GM23338 (cell line): Measurements from ENCODE around the gene NR3C1. TPM values are rescaled to one million over a fixed set of nuclear protein-coding genes. Genes with fewer than 3 reads are reported as not detected.

Experiments used
- ATAC-seq: fragments of 200-7000 bp; cut with Tn5 transposase; 3 replicates; pipeline ENCODE4 v1.9.1; 2020
- DNase-seq: peaks from one replicate; pipeline ENCODE4 v3.0.0-alpha.2; 2015; ENCODE audit warnings: low spot score
- H2AFZ ChIP-seq: fragments of 200-600 bp; sonication (generic); 2 replicates; pipeline ENCODE4 v1.8.0; 2016; ENCODE audit warnings: antibody characterized with exemption, mild to moderate bottlenecking, moderate library complexity
- H3F3A ChIP-seq: fragments of 200-600 bp; sonication (generic); replicated peaks from 2 replicates; pipeline ENCODE4 v1.8.0; 2017; ENCODE audit warnings: antibody characterized with exemption, mixed run types, low read depth
- H3K27ac ChIP-seq: fragments of 200-600 bp; sonication (generic); 2 replicates; pipeline ENCODE4 v1.6.1; 2016; ENCODE audit warnings: low read depth
- H3K27me3 ChIP-seq: fragments of 200-600 bp; sonication (generic); 2 replicates; pipeline ENCODE4 v1.8.0; 2016; ENCODE audit warnings: mild to moderate bottlenecking, mixed run types, moderate library complexity; ENCODE audit not compliant: insufficient read depth
- H3K36me3 ChIP-seq: fragments of 200-600 bp; sonication (generic); 2 replicates; pipeline ENCODE4 v1.8.0; 2016; ENCODE audit warnings: mild to moderate bottlenecking; ENCODE audit not compliant: insufficient read depth
- H3K4me1 ChIP-seq: fragments of 200-600 bp; sonication (generic); 2 replicates; pipeline ENCODE4 v1.8.0; 2016; ENCODE audit warnings: mild to moderate bottlenecking, moderate library complexity; ENCODE audit not compliant: insufficient read depth
- H3K4me2 ChIP-seq: fragments of 200-600 bp; sonication (generic); 2 replicates; pipeline ENCODE4 v1.7.1; 2017; ENCODE audit warnings: mixed run types
- H3K4me3 ChIP-seq: fragments of 200-600 bp; sonication (generic); 2 replicates; pipeline ENCODE4 v1.6.1; 2016; ENCODE audit warnings: mixed run types
- H3K79me2 ChIP-seq: fragments of 200-600 bp; sonication (generic); replicated peaks from 2 replicates; pipeline ENCODE4 v1.8.0; 2017; ENCODE audit warnings: mild to moderate bottlenecking; ENCODE audit not compliant: insufficient read depth
- H3K9me2 ChIP-seq: fragments of 200-600 bp; sonication (generic); 2 replicates; pipeline ENCODE4 v1.8.0; 2017; ENCODE audit not compliant: insufficient read depth
- H4K20me1 ChIP-seq: fragments of 200-600 bp; sonication (generic); replicated peaks from 2 replicates; pipeline ENCODE4 v1.8.0; 2017; ENCODE audit warnings: mild to moderate bottlenecking; ENCODE audit not compliant: insufficient read depth
- H3K27ac Mint-ChIP-seq: 2 replicates; pipeline ENCODE4 v1.8.0; 2020; ENCODE audit warnings: inconsistent platforms, mild to moderate bottlenecking, moderate library complexity, mixed read lengths
- H3K27me3 Mint-ChIP-seq: 3 replicates; pipeline ENCODE4 v1.8.0; 2022; ENCODE audit warnings: low read depth, mild to moderate bottlenecking, moderate library complexity, mixed read lengths, inconsistent platforms; ENCODE audit not compliant: insufficient read depth, poor library complexity
- H3K36me3 Mint-ChIP-seq: 3 replicates; pipeline ENCODE4 v1.8.0; 2021; ENCODE audit warnings: low read depth, mild to moderate bottlenecking, inconsistent platforms, moderate library complexity, mixed read lengths
- H3K4me1 Mint-ChIP-seq: 3 replicates; pipeline ENCODE4 v1.8.0; 2020; ENCODE audit warnings: mild to moderate bottlenecking, inconsistent platforms, mixed read lengths
- H3K4me3 Mint-ChIP-seq: 3 replicates; pipeline ENCODE4 v1.8.0; 2021; ENCODE audit warnings: moderate library complexity, mild to moderate bottlenecking, inconsistent platforms, mixed read lengths
- H3K9me3 Mint-ChIP-seq: 3 replicates; pipeline ENCODE4 v1.8.0; 2020; ENCODE audit warnings: moderate library complexity, mild to moderate bottlenecking, inconsistent platforms, mixed read lengths
- CREB1 ChIP-seq: fragments of 250-450 bp; sonication (Bioruptor Pico); IDR thresholded peaks from 2 replicates; pipeline ENCODE4 v1.5.0; 2020; ENCODE audit warnings: low read depth, mild to moderate bottlenecking, moderate library complexity
- EZH2 ChIP-seq: fragments of 200-600 bp; sonication (generic); IDR thresholded peaks from one replicate; pipeline ENCODE4 v1.8.0; 2017; ENCODE audit warnings: antibody characterized with exemption, mild to moderate bottlenecking, low read depth; ENCODE audit not compliant: unreplicated experiment
- JUNB ChIP-seq: IDR thresholded peaks from one replicate; pipeline ENCODE4 v1.6.1; 2016; ENCODE audit warnings: antibody characterized with exemption; ENCODE audit not compliant: unreplicated experiment
- NANOG ChIP-seq: IDR thresholded peaks from 2 replicates; pipeline ENCODE4 v1.6.1; 2016; ENCODE audit warnings: antibody characterized with exemption, borderline replicate concordance
- POLR2AphosphoS5 ChIP-seq: IDR thresholded peaks from 2 replicates; pipeline ENCODE4 v1.6.1; 2016; ENCODE audit warnings: antibody characterized with exemption, low read depth
- STAT1 ChIP-seq: IDR thresholded peaks from one replicate; pipeline ENCODE4 v1.6.1; 2016; ENCODE audit warnings: antibody characterized with exemption; ENCODE audit not compliant: unreplicated experiment
- ZNF114 ChIP-seq: fragments of 250-450 bp; sonication (Bioruptor Pico); IDR thresholded peaks from 2 replicates; pipeline ENCODE4 v1.5.0; 2020; ENCODE audit warnings: mild to moderate bottlenecking, moderate library complexity
- ZNF331 ChIP-seq: fragments of 250-450 bp; sonication (Bioruptor Pico); IDR thresholded peaks from 2 replicates; pipeline ENCODE4 v1.5.0; 2020; ENCODE audit warnings: low read depth, mild to moderate bottlenecking, moderate library complexity
- polyA plus RNA-seq: library from polyadenylated mRNA; unstranded; fragments of >200 nt; fragmentation: Nextera tagmentation; extraction: Ambion mirVana; gene quantifications from 2 replicates; pipeline ENCODE4 v1.2.1, GENCODE V29; 2016
- total RNA-seq: library from RNA; depleted of rRNA; stranded (reverse); fragments of >200 nt; shearing (Covaris generic); gene quantifications from 2 replicates; pipeline ENCODE4 v1.2.3, GENCODE V29; 2014
- TF ChIP-seq, protein P1 (sequence below): fragments of 250-450 bp; sonication (Bioruptor Pico); IDR thresholded peaks from 2 replicates; pipeline ENCODE4 v1.5.0; 2020; ENCODE audit warnings: mild to moderate bottlenecking, moderate library complexity
- TF ChIP-seq, protein P2 (sequence below), 2 experiments: fragments of 200-600 bp in 1 of 2; sonication (generic) in 1 of 2; conservative IDR thresholded peaks; 2 replicates each; pipeline versions ENCODE4 v1.5.1 to v1.6.1; 2016 to 2017; ENCODE audit warnings: antibody characterized with exemption in 2 of 2, low read depth in 2 of 2, mild to moderate bottlenecking in 2 of 2, moderate library complexity in 1 of 2

Gene NR3C1
- total and polyA plus RNA-seq, 2 experiments from 2014 or later, result 1.2 to 4.6 TPM

DNA sequence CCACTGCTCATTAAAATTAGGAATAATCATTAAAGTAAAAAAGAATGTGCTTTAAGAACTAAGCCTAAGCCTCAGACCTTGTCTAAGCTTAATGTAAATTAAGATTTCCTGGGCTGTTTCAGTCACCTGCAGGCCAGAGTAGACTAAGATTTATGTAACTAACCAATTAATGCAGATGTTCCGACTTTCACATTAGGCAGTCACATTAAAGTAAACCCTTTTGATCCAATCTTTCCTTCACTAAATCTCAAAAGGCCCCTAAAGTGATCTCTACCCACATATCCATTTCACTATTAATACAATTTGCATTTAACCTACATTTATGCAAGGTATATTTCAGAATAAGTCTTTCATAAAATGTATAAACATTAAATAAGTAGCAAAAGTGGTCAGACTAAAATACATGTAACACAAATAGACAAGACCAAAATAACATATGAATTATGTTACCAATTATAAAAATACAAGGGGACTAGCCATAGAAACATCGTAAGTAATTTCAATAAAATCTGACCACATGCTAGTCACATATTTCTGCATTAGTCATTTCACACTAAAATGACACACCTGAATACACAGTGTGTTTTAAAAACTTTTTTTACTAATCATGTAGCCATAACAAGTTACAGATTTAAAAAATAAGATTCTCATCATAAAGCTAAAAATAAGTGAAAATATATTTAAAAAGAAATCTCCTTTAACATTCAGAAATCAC is 7.7 kb downstream of the NR3C1 start:
- no peaks in the 10 kb centered on the region for H3K36me3 ChIP-seq

DNA sequence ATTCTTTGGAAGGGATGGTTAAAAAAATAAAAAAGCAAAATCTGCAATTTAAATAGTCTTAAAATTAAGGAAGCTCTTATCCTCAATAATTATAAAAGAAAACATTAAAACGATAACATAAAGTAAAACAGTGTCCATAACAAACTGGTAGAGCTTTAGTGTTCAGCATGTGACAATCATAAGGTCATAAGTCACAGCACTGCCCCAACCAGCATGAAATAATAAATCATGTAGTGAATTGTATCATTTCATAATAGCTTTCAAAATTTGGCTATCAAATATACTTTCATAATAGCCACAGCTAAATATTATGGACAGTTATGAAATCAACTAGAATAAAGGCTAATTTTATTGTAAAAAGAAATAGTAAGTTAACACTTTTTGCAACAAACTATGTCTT is 10.0 kb downstream of the NR3C1 start:
- H3K27ac Mint-ChIP-seq, result no peak overlapping the region
- no peak overlapping the region for H3K4me3 Mint-ChIP-seq
- peaks cover 36% of the 10 kb centered on the region for H3K4me1 Mint-ChIP-seq
- peaks cover 36% of the 10 kb centered on the region for H3K4me1 ChIP-seq
- H3K79me2 ChIP-seq, result no peaks in the 10 kb centered on the region
- no peak overlapping the region for H3K4me2 ChIP-seq
- H3K27me3 Mint-ChIP-seq, result no peaks in the 10 kb centered on the region
- no peaks in the 10 kb centered on the region for H4K20me1 ChIP-seq
- DNase-seq (no peak), ATAC-seq (no peak)
- no peak overlapping the region for H3K4me3 ChIP-seq
- H3K27me3 ChIP-seq, result no peaks in the 10 kb centered on the region
- H2AFZ ChIP-seq, result no peak overlapping the region
- no peaks in the 10 kb centered on the region for H3K9me2 ChIP-seq
- H3K36me3 Mint-ChIP-seq, result no peaks in the 10 kb centered on the region
- H3K27ac ChIP-seq, result no peak overlapping the region
- no peaks in the 10 kb centered on the region for H3K36me3 ChIP-seq
- H3K9me3 Mint-ChIP-seq, result no peaks in the 10 kb centered on the region
- no peaks in the 10 kb centered on the region for H3F3A ChIP-seq
- TF ChIP-seq JUNB (no peak), STAT1 (no peak), ZNF331 (CRISPR knock-in tag) (no peak), ZNF114 (CRISPR knock-in tag) (no peak), POLR2AphosphoS5 (no peak)
- TF ChIP-seq, protein P1, sequence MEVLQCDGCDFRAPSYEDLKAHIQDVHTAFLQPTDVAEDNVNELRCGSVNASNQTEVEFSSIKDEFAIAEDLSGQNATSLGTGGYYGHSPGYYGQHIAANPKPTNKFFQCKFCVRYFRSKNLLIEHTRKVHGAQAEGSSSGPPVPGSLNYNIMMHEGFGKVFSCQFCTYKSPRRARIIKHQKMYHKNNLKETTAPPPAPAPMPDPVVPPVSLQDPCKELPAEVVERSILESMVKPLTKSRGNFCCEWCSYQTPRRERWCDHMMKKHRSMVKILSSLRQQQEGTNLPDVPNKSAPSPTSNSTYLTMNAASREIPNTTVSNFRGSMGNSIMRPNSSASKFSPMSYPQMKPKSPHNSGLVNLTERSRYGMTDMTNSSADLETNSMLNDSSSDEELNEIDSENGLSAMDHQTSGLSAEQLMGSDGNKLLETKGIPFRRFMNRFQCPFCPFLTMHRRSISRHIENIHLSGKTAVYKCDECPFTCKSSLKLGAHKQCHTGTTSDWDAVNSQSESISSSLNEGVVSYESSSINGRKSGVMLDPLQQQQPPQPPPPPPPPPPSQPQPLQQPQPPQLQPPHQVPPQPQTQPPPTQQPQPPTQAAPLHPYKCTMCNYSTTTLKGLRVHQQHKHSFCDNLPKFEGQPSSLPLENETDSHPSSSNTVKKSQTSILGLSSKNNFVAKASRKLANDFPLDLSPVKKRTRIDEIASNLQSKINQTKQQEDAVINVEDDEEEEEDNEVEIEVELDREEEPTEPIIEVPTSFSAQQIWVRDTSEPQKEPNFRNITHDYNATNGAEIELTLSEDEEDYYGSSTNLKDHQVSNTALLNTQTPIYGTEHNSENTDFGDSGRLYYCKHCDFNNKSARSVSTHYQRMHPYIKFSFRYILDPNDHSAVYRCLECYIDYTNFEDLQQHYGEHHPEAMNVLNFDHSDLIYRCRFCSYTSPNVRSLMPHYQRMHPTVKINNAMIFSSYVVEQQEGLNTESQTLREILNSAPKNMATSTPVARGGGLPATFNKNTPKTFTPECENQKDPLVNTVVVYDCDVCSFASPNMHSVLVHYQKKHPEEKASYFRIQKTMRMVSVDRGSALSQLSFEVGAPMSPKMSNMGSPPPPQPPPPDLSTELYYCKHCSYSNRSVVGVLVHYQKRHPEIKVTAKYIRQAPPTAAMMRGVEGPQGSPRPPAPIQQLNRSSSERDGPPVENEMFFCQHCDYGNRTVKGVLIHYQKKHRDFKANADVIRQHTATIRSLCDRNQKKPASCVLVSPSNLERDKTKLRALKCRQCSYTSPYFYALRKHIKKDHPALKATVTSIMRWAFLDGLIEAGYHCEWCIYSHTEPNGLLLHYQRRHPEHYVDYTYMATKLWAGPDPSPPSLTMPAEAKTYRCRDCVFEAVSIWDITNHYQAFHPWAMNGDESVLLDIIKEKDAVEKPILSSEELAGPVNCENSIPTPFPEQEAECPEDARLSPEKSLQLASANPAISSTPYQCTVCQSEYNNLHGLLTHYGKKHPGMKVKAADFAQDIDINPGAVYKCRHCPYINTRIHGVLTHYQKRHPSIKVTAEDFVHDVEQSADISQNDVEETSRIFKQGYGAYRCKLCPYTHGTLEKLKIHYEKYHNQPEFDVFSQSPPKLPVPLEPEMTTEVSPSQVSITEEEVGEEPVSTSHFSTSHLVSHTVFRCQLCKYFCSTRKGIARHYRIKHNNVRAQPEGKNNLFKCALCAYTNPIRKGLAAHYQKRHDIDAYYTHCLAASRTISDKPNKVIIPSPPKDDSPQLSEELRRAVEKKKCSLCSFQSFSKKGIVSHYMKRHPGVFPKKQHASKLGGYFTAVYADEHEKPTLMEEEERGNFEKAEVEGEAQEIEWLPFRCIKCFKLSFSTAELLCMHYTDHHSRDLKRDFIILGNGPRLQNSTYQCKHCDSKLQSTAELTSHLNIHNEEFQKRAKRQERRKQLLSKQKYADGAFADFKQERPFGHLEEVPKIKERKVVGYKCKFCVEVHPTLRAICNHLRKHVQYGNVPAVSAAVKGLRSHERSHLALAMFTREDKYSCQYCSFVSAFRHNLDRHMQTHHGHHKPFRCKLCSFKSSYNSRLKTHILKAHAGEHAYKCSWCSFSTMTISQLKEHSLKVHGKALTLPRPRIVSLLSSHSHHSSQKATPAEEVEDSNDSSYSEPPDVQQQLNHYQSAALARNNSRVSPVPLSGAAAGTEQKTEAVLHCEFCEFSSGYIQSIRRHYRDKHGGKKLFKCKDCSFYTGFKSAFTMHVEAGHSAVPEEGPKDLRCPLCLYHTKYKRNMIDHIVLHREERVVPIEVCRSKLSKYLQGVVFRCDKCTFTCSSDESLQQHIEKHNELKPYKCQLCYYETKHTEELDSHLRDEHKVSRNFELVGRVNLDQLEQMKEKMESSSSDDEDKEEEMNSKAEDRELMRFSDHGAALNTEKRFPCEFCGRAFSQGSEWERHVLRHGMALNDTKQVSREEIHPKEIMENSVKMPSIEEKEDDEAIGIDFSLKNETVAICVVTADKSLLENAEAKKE (CRISPR knock-in tag), result no peak

More for the DNA sequence above, 7.7 kb downstream of the NR3C1 start:
- no peak for DNase-seq
- H3K4me1 ChIP-seq, result peaks cover 57% of the 10 kb centered on the region
- H3K4me2 ChIP-seq, result no peak overlapping the region
- H3K36me3 Mint-ChIP-seq, result peaks cover 8% of the 10 kb centered on the region; the same call in 2 of the 3 replicates
- no peaks in the 10 kb centered on the region for H3K79me2 ChIP-seq
- H3K4me3 ChIP-seq, result no peak overlapping the region
- H3K27me3 ChIP-seq, result peaks cover 21% of the 10 kb centered on the region
- no peak overlapping the region for H2AFZ ChIP-seq
- peaks cover 10% of the 10 kb centered on the region for H3K27me3 Mint-ChIP-seq
- H4K20me1 ChIP-seq, result no peaks in the 10 kb centered on the region
- ATAC-seq, result no peak
- no peaks in the 10 kb centered on the region for H3K9me2 ChIP-seq
- no peak overlapping the region for H3K4me3 Mint-ChIP-seq
- no peak for TF ChIP-seq CREB1 (CRISPR knock-in tag)
- TF ChIP-seq EZH2, result no peak
- TF ChIP-seq NANOG, result no peak
- TF ChIP-seq STAT1, result no peak
- no peak for TF ChIP-seq ZNF114 (CRISPR knock-in tag)
- TF ChIP-seq ZNF331 (CRISPR knock-in tag), result no peak
- no peak for TF ChIP-seq JUNB
- TF ChIP-seq, protein P2, sequence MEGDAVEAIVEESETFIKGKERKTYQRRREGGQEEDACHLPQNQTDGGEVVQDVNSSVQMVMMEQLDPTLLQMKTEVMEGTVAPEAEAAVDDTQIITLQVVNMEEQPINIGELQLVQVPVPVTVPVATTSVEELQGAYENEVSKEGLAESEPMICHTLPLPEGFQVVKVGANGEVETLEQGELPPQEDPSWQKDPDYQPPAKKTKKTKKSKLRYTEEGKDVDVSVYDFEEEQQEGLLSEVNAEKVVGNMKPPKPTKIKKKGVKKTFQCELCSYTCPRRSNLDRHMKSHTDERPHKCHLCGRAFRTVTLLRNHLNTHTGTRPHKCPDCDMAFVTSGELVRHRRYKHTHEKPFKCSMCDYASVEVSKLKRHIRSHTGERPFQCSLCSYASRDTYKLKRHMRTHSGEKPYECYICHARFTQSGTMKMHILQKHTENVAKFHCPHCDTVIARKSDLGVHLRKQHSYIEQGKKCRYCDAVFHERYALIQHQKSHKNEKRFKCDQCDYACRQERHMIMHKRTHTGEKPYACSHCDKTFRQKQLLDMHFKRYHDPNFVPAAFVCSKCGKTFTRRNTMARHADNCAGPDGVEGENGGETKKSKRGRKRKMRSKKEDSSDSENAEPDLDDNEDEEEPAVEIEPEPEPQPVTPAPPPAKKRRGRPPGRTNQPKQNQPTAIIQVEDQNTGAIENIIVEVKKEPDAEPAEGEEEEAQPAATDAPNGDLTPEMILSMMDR (conservative IDR thresholded peaks at IDR 0.05; ENCODE audit: low read depth in 2 of 2), result no peak
- peaks cover 58% of the 10 kb centered on the region for H3K4me1 Mint-ChIP-seq
- H3K27ac ChIP-seq, result no peak overlapping the region
- H3K9me3 Mint-ChIP-seq, result no peaks in the 10 kb centered on the region
- peak overlapping the region; percentile 70 for H3K27ac Mint-ChIP-seq
- H3F3A ChIP-seq, result no peaks in the 10 kb centered on the region
